Spleen (tissue), 11 donors: ENCODE results near the gene CCDC90B. TPM values are rescaled to one million over a fixed set of nuclear protein-coding genes. Genes with fewer than 3 reads are reported as not detected.

Experiments
- DNase-seq: peaks from one replicate; pipeline ENCODE4 v3.0.0-alpha.2; 2020
- H3K27ac ChIP-seq, 8 donors: fragments of 200-600 bp; sonication (generic) in 7 of 8; 1 replicate in 4 of 8; 2 replicates in 4 of 8; pipeline versions ENCODE4 v1.5.0 to v1.8.0; 2016 to 2021; ENCODE audit warnings: inconsistent platforms in 4 of 8, mild to moderate bottlenecking in 4 of 8, moderate library complexity in 1 of 8
- H3K27me3 ChIP-seq, 7 donors: fragments of 200-600 bp; sonication (generic) in 6 of 7; replicated peaks in 1 of 7; 1 replicate in 4 of 7; 2 replicates in 3 of 7; pipeline versions ENCODE4 v1.5.0 to v1.8.0; 2016 to 2021; ENCODE audit warnings: inconsistent platforms in 3 of 7, mild to moderate bottlenecking in 1 of 7
- H3K36me3 ChIP-seq, 6 donors: fragments of 200-600 bp; sonication (generic) in 5 of 6; 1 replicate in 4 of 6; 2 replicates in 2 of 6; pipeline versions ENCODE4 v1.5.0 to v1.8.0; 2016 to 2021; ENCODE audit warnings: inconsistent platforms in 2 of 6
- H3K4me1 ChIP-seq, 6 donors: fragments of 200-600 bp; sonication (generic) in 5 of 6; 1 replicate in 3 of 6; 2 replicates in 3 of 6; pipeline versions ENCODE4 v1.5.0 to v1.8.0; 2016 to 2021; ENCODE audit warnings: inconsistent platforms in 3 of 6
- H3K4me3 ChIP-seq, 8 donors: fragments of 200-600 bp; sonication (generic) in 7 of 8; 1 replicate in 4 of 8; 2 replicates in 4 of 8; pipeline versions ENCODE4 v1.5.0 to v1.8.0; 2016 to 2021; ENCODE audit warnings: inconsistent platforms in 4 of 8, mild to moderate bottlenecking in 4 of 8, moderate library complexity in 2 of 8
- H3K9me3 ChIP-seq, 8 donors: fragments of 200-600 bp; sonication (generic) in 7 of 8; 1 replicate in 4 of 8; 2 replicates in 4 of 8; pipeline versions ENCODE4 v1.5.0 to v1.8.0; 2016 to 2021; ENCODE audit warnings: inconsistent platforms in 4 of 8
- POLR2A ChIP-seq, 3 donors: fragments of 450-650 bp; IDR thresholded peaks; one replicate each; pipeline ENCODE4 v1.5.1; 2017; ENCODE audit warnings: antibody characterized with exemption in 3 of 3, mild to moderate bottlenecking in 1 of 3
- POLR2AphosphoS5 ChIP-seq, 3 donors: sonication (generic); formaldehyde crosslinking; IDR thresholded peaks; one replicate each; pipeline ENCODE4 v1.5.1; 2017; ENCODE audit warnings: antibody characterized with exemption in 3 of 3
- WGBS, 5 donors: extraction: QIAGEN DNeasy Blood & Tissue Kit in 3 of 5; methylation state at CpG; one replicate each; pipeline versions ENCODE4 v1.1.5 to v1.1.7; 2013 to 2018; 5-methylcytosine and 5-hydroxymethylcytosine counted together
- intact Hi-C: fragments of 100-400 bp; cut with DNase I; formaldehyde crosslinking; loops from one replicate; pipeline ENCODE4 v1.15.0; 2023; ENCODE audit warnings: low total_unique reads
- polyA plus RNA-seq, 3 donors: library from polyadenylated mRNA; stranded (reverse); fragments of 200-250 nt; gene quantifications; one replicate each; pipeline ENCODE4 v1.2.1, GENCODE V29; 2013
- total RNA-seq, 7 donors: library from RNA; depleted of rRNA in 3 of 7; stranded (reverse); fragments of >200 nt in 3 of 7; fragmentation: NEBNext Ultra II Directional in 4 of 7; extraction: Animal tissue kit (Norgen Biotek cat#: 25700) in 4 of 7; gene quantifications; one replicate each; pipeline versions ENCODE4 v1.1.0 to v1.2.1, GENCODE V29; 2016 to 2021
- TF ChIP-seq, protein P1 (sequence below), 11 experiments: fragments of 200-600 bp in 7 of 11; fragments of 450-650 bp in 4 of 11; sonication (generic) in 4 of 11; IDR thresholded peaks in 8 of 11; conservative IDR thresholded peaks in 3 of 11; 1 replicate in 7 of 11; 2 replicates in 4 of 11; pipeline versions ENCODE4 v1.4.0 to v1.8.0; 2016 to 2021; ENCODE audit warnings: antibody characterized with exemption in 11 of 11, inconsistent platforms in 4 of 11, mild to moderate bottlenecking in 1 of 11
- donor health status: healthy with polysubstance abuse.
- donor health status: DM: no; HTN: no; CAD: no; lungs with moderate emphysema.
- donor health status: DM: no; HTN: no; CAD: no.
- donor health status: Bipolar disorder and iron deficiency.
- donor health status: healthy.
- donor health status: DM: no; HTN: no; CAD: no.
- donor health status: DM: yes; HTN: yes; CAD: no.

CCDC90B gene
- total and polyA plus RNA-seq, 10 donors, result 26.6 to 54.5 (median 36.6) TPM

- 86 to 95% (median 93%) methylated on average over 4 of the region's 4 CpGs for WGBS, 5 donors
Observed at GRCh38 chr11:83294208-83294607, 8.0 kb upstream of the CCDC90B start.

DNA sequence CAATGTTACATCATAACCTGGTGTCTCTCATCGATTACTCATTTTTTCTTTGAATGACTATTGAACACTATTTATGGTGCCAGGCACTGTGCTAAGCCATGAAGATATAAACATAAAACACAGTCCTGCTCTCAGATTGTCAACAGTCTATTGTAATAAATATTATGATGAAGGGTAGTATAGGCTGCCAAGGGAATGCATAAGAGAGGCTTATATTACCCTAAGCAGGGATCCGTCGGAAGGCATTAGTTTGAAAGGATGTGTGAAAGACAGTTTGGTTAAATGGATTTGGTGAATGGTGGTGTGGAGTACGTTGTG is 7.2 kb upstream of the CCDC90B start:
- H3K27ac ChIP-seq, result no peak overlapping the region
- H3K4me1 ChIP-seq, result peaks cover 0 to 10% (median 7%) of the 10 kb centered on the region in 6 donors
- H3K36me3 ChIP-seq, result no peaks in the 10 kb centered on the region
- DNase-seq, result no peak
- H3K9me3 ChIP-seq, result no peaks in the 10 kb centered on the region
- no peak overlapping the region for H3K4me3 ChIP-seq
- no peaks in the 10 kb centered on the region for H3K27me3 ChIP-seq
- TF ChIP-seq POLR2A (IDR thresholded peaks at IDR 0.05), result no peak
- TF ChIP-seq, protein P1, sequence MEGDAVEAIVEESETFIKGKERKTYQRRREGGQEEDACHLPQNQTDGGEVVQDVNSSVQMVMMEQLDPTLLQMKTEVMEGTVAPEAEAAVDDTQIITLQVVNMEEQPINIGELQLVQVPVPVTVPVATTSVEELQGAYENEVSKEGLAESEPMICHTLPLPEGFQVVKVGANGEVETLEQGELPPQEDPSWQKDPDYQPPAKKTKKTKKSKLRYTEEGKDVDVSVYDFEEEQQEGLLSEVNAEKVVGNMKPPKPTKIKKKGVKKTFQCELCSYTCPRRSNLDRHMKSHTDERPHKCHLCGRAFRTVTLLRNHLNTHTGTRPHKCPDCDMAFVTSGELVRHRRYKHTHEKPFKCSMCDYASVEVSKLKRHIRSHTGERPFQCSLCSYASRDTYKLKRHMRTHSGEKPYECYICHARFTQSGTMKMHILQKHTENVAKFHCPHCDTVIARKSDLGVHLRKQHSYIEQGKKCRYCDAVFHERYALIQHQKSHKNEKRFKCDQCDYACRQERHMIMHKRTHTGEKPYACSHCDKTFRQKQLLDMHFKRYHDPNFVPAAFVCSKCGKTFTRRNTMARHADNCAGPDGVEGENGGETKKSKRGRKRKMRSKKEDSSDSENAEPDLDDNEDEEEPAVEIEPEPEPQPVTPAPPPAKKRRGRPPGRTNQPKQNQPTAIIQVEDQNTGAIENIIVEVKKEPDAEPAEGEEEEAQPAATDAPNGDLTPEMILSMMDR (IDR thresholded peaks at IDR 0.05 in 8 of 11, conservative IDR thresholded peaks at IDR 0.05 in 3 of 11), result no peak
- TF ChIP-seq POLR2AphosphoS5 (IDR thresholded peaks at IDR 0.05), result no peak
- intact Hi-C loops, result loop anchor here (10.0 kb wide), 1 partner anchor 431 kb away; no protein-coding TSS in a partner anchor
- 81 to 91% (median 86%) methylated on average over 4 of the region's 4 CpGs for WGBS, 5 donors

More at GRCh38 chr11:83294208-83294607, 8.0 kb upstream of the CCDC90B start:
- no peak overlapping the region for H3K27ac ChIP-seq
- intact Hi-C loops, result loop anchor here (10.0 kb wide), 1 partner anchor 431 kb away; no protein-coding TSS in a partner anchor
- TF ChIP-seq POLR2A (IDR thresholded peaks at IDR 0.05) (no peak), POLR2AphosphoS5 (IDR thresholded peaks at IDR 0.05) (no peak)
- TF ChIP-seq, protein P1 (IDR thresholded peaks at IDR 0.05 in 8 of 11, conservative IDR thresholded peaks at IDR 0.05 in 3 of 11), result no peak
- DNase-seq, result no peak
- no peak overlapping the region for H3K4me3 ChIP-seq
- no peaks in the 10 kb centered on the region for H3K36me3 ChIP-seq
- H3K4me1 ChIP-seq, result peaks cover 0 to 10% (median 6%) of the 10 kb centered on the region in 6 donors
- H3K27me3 ChIP-seq, result no peaks in the 10 kb centered on the region
- H3K9me3 ChIP-seq, result no peaks in the 10 kb centered on the region

DNA sequence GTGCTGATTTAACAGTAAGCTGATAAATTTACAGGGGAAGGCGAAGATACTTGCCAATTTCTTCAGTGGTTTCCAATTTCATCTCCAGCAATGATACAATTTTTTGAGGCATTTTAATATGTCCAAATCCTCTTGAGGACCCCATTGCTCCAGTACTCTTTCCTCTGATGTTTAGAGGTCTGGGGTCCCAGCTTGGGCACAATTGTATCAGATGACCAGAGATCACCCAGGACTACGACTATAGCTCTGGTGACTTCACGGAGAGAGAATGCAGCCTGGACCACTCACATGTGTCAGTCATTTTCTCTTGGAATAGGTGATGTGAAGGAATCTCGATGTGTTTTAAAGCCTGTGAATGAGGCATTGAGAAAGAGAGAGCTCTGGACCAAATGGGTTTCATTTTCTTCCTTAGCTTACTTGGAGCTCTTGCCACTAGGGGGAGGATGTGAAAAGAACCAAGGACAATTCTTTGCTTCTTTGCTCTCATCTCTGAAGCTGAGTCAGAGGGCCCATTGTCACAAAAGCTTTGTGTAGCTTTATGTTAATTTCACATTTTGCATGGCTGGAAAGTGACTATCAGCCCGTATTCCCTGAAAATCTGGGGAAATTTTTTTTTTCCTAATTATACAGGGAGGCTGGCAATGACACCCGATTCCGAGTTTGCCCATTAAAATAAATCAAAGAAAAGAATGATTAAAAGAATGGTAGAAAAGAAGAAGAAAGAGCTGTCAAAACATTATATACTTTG is 6.7 kb upstream of the CCDC90B start:
- no peak for TF ChIP-seq POLR2AphosphoS5 (IDR thresholded peaks at IDR 0.05)
- TF ChIP-seq, protein P1 (IDR thresholded peaks at IDR 0.05 in 8 of 11, conservative IDR thresholded peaks at IDR 0.05 in 3 of 11), result peak; percentile 15 to 76 (median 63)
- TF ChIP-seq POLR2A (IDR thresholded peaks at IDR 0.05), result no peak
- intact Hi-C loops, result loop anchor here (10.0 kb wide), 1 partner anchor 432 kb away; no protein-coding TSS in a partner anchor
- DNase-seq, result no peak
- Histone ChIP-seq H3K27me3 (no peaks in the 10 kb centered on the region), H3K9me3 (no peaks in the 10 kb centered on the region), H3K4me3 (peak overlapping the region in 1 of 8 donors; percentile 35), H3K27ac (no peak overlapping the region), H3K36me3 (no peaks in the 10 kb centered on the region), H3K4me1 (peaks cover 0 to 10% (median 7%) of the 10 kb centered on the region in 6 donors)
- WGBS, 5 donors, result 54 to 63% (median 57%) methylated on average over 7 of the region's 7 CpGs

GRCh38 chr11:83287631-83288030 is 1.5 kb upstream of the CCDC90B start:
- no peak for DNase-seq
- no peaks in the 10 kb centered on the region for H3K9me3 ChIP-seq
- no peaks in the 10 kb centered on the region for H3K27me3 ChIP-seq
- 80 to 92% (median 84%) methylated on average over 5 to 6 of the region's 6 CpGs for WGBS, 5 donors
- H3K27ac ChIP-seq, result no peak overlapping the region
- H3K4me3 ChIP-seq, result no peak overlapping the region
- TF ChIP-seq POLR2AphosphoS5 (IDR thresholded peaks at IDR 0.05) (no peak), POLR2A (IDR thresholded peaks at IDR 0.05) (no peak)
- TF ChIP-seq, protein P1 (IDR thresholded peaks at IDR 0.05 in 8 of 11, conservative IDR thresholded peaks at IDR 0.05 in 3 of 11), result no peak
- peaks cover 14 to 43% (median 30%) of the 10 kb centered on the region in 6 donors for H3K4me1 ChIP-seq
- H3K36me3 ChIP-seq, result peaks cover 0 to 3% (median 0%) of the 10 kb centered on the region in 6 donors
- intact Hi-C loops, result no loop called here
